Osteoblast (primary cell): ENCODE data around the gene LCP1. TPM values are rescaled to one million over a fixed set of nuclear protein-coding genes. Genes with fewer than 3 reads are reported as not detected.

Experiments
- DNase-seq: peaks from one replicate; pipeline ENCODE4 v3.0.0; 2011; ENCODE audit warnings: low spot score, mixed read lengths; ENCODE audit not compliant: insufficient read length; ENCODE audit errors: missing footprints
- H2AFZ ChIP-seq: 2 replicates; pipeline ENCODE4 v1.6.0; 2011; ENCODE audit warnings: mild to moderate bottlenecking, low read length
- H3K27ac ChIP-seq: 2 replicates; pipeline ENCODE4 v1.5.1; 2011; ENCODE audit warnings: mild to moderate bottlenecking, low read depth, low read length, moderate library complexity
- H3K27me3 ChIP-seq: 2 replicates; pipeline ENCODE4 v1.6.0; 2012; ENCODE audit warnings: mild to moderate bottlenecking, control low read depth, inconsistent platforms, low read length, moderate library complexity; ENCODE audit not compliant: insufficient read depth
- H3K36me3 ChIP-seq: 2 replicates; pipeline ENCODE4 v1.5.1; 2011; ENCODE audit warnings: mild to moderate bottlenecking, low read length, control low read depth, moderate library complexity; ENCODE audit not compliant: insufficient read depth
- H3K4me1 ChIP-seq: 2 replicates; pipeline ENCODE4 v1.5.1; 2011; ENCODE audit warnings: mild to moderate bottlenecking, low read length, control low read depth, moderate library complexity; ENCODE audit not compliant: insufficient read depth
- H3K4me2 ChIP-seq: 2 replicates; pipeline ENCODE4 v1.6.0; 2011; ENCODE audit warnings: mild to moderate bottlenecking, low read length; ENCODE audit not compliant: insufficient read depth
- H3K4me3 ChIP-seq: fragments of 200-600 bp; sonication (generic); 3 replicates; pipeline ENCODE4 v1.5.1; 2012; ENCODE audit warnings: mild to moderate bottlenecking, low read length, inconsistent platforms; ENCODE audit not compliant: insufficient read depth
- H3K79me2 ChIP-seq: 2 replicates; pipeline ENCODE4 v1.6.0; 2012; ENCODE audit warnings: mild to moderate bottlenecking, low read length, control low read depth, inconsistent platforms; ENCODE audit not compliant: insufficient read depth
- H3K9me3 ChIP-seq: 2 replicates; pipeline ENCODE4 v1.5.1; 2011; ENCODE audit warnings: low read depth, low read length, control low read depth
- H4K20me1 ChIP-seq: 2 replicates; pipeline ENCODE4 v1.6.0; 2012; ENCODE audit warnings: mild to moderate bottlenecking, low read length, control low read depth; ENCODE audit not compliant: insufficient read depth
- CTCF ChIP-seq: IDR thresholded peaks from 2 replicates; pipeline ENCODE4 v1.5.1; 2011; ENCODE audit warnings: mild to moderate bottlenecking, low read depth, low read length, moderate library complexity; ENCODE audit errors: extremely low read depth
- total RNA-seq: library from RNA; depleted of rRNA; stranded (reverse); fragments of >200 nt; gene quantifications from 2 replicates; pipeline ENCODE4 v1.2.3, GENCODE V29; 2012

The LCP1 gene
- total RNA-seq, 1 donor, result 1.4 TPM

GRCh38 chr13:46104868-46105267, 77.1 kb downstream of the LCP1 start, which contains the start of gene CPB2:
TSS of gene CPB2 (minus strand) at chr13:46105033. CDS start at chr13:46105009, 24 bp downstream.
- no peak within 1 kb of the TSS for H3K4me2 ChIP-seq
- H3K9me3 ChIP-seq, result no peaks in the 10 kb centered on the region
- TF ChIP-seq CTCF, result no peak

GRCh38 chr13:46103037-46103436, 78.9 kb downstream of the LCP1 start:
- no peak for DNase-seq
- H3K27me3 ChIP-seq, result no peaks in the 10 kb centered on the region
- no peak overlapping the region for H3K27ac ChIP-seq
- H3K4me1 ChIP-seq, result no peaks in the 10 kb centered on the region
- H2AFZ ChIP-seq, result no peak overlapping the region
- H3K4me3 ChIP-seq, result no peak overlapping the region
- no peak overlapping the region for H3K4me2 ChIP-seq
- H3K79me2 ChIP-seq, result no peaks in the 10 kb centered on the region
- H3K9me3 ChIP-seq, result no peaks in the 10 kb centered on the region
- H4K20me1 ChIP-seq, result no peaks in the 10 kb centered on the region
- TF ChIP-seq CTCF, result no peak
- H3K36me3 ChIP-seq, result no peaks in the 10 kb centered on the region

More at GRCh38 chr13:46104868-46105267, 77.1 kb downstream of the LCP1 start, which contains the start of gene CPB2:
- Histone ChIP-seq H4K20me1 (no peaks in the 10 kb centered on the region), H3K27me3 (no peaks in the 10 kb centered on the region), H3K27ac (no peak within 1 kb of the TSS), H3K4me1 (no peaks in the 10 kb centered on the region), H3K36me3 (no peaks in the 10 kb centered on the region), H3K79me2 (no peaks in the 10 kb centered on the region), H2AFZ (no peak within 1 kb of the TSS), H3K4me3 (no peak within 1 kb of the TSS)
- DNase-seq, result no peak

GRCh38 chr13:46102255-46102605, 79.7 kb downstream of the LCP1 start:
- Histone ChIP-seq H3K79me2 (no peaks in the 10 kb centered on the region), H3K9me3 (no peaks in the 10 kb centered on the region), H3K4me2 (no peak overlapping the region), H3K4me3 (no peak overlapping the region), H4K20me1 (no peaks in the 10 kb centered on the region), H3K27ac (no peak overlapping the region), H3K36me3 (no peaks in the 10 kb centered on the region), H2AFZ (no peak overlapping the region), H3K4me1 (no peaks in the 10 kb centered on the region), H3K27me3 (no peaks in the 10 kb centered on the region)
- no peak for TF ChIP-seq CTCF
- DNase-seq, result no peak

- no peak overlapping the region for H3K4me3 ChIP-seq
- H3K36me3 ChIP-seq, result no peaks in the 10 kb centered on the region
- H3K9me3 ChIP-seq, result no peaks in the 10 kb centered on the region
- no peaks in the 10 kb centered on the region for H4K20me1 ChIP-seq
- H3K27ac ChIP-seq, result no peak overlapping the region
- no peak for TF ChIP-seq CTCF
- DNase-seq, result no peak
- H3K4me1 ChIP-seq, result no peaks in the 10 kb centered on the region
- H2AFZ ChIP-seq, result no peak overlapping the region
- H3K4me2 ChIP-seq, result no peak overlapping the region
- no peaks in the 10 kb centered on the region for H3K27me3 ChIP-seq
- H3K79me2 ChIP-seq, result no peaks in the 10 kb centered on the region
These were observed 80.3 kb downstream of the LCP1 start for GRCh38 chr13:46101484-46102254.
